ENCODE data around the gene TELO2. TPM values are rescaled to one million over a fixed set of nuclear protein-coding genes. Genes with fewer than 3 reads are reported as not detected.

TELO2 gene
- 110 TPM for total RNA-seq

- peak in 1 of 2 donors; percentile 81 for DNase-seq (ENCODE audit: low spot score in 2 of 2)
- H3K4me1 ChIP-seq: peaks cover 3 to 9% of the 10 kb centered on the region in 2 donors
- H3K27me3 ChIP-seq: no peaks in the 10 kb centered on the region
- H3K27ac ChIP-seq: peak within 1 kb of the TSS; percentile 76 to 93
- TF ChIP-seq, protein P1, sequence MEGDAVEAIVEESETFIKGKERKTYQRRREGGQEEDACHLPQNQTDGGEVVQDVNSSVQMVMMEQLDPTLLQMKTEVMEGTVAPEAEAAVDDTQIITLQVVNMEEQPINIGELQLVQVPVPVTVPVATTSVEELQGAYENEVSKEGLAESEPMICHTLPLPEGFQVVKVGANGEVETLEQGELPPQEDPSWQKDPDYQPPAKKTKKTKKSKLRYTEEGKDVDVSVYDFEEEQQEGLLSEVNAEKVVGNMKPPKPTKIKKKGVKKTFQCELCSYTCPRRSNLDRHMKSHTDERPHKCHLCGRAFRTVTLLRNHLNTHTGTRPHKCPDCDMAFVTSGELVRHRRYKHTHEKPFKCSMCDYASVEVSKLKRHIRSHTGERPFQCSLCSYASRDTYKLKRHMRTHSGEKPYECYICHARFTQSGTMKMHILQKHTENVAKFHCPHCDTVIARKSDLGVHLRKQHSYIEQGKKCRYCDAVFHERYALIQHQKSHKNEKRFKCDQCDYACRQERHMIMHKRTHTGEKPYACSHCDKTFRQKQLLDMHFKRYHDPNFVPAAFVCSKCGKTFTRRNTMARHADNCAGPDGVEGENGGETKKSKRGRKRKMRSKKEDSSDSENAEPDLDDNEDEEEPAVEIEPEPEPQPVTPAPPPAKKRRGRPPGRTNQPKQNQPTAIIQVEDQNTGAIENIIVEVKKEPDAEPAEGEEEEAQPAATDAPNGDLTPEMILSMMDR (IDR thresholded peaks at IDR 0.05): no peak
- intact Hi-C loops (cut with DNase I): loop anchor here (1.0 to 5.0 kb wide), 5 partner anchors 18 to 214 kb away; partner anchors contain the start of genes CLCN7, CRAMP1, IFT140 and MAPK8IP3
- no peaks in the 10 kb centered on the region for H3K9me3 ChIP-seq
- peak within 1 kb of the TSS; percentile 78 to 93 for H3K4me3 ChIP-seq
- peaks cover 27 to 29% of the 10 kb centered on the region in 2 donors for H3K36me3 ChIP-seq
Observed at GRCh38 chr16:1492923-1493745, at the start of gene TELO2. TELO2 (plus strand) TSS chr16:1493360; CDS start chr16:1494282, 922 bp downstream.

DNA sequence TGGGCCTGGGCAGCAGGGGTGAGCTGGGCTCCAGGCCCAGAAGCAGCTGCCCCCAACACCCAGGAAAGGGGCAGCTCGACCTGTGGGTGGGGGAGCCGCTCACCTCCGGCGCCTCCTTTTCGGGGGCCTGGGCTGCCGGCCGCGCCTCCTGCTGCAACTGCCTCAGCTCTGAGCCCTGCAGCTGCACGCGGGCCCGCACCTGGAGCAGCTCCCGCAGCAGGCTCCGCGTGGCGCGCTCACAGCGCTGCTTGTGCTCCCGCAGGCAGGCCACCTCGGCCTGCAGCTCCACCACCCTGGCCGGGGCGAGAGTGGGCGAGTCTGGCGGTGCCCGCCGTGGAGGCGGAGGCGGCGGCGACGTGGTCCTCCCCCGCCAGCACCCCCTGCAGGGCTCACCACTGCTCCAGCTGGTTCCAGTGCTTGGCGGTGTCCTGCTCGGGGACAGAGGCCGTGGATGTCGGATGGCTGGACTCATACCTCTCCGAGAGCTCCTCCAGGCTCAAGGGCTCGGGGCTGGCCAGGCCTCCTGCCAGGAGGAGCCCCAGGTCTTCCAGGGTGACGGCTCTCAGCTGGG is 49.7 kb upstream of the TELO2 start:
- intact Hi-C loops (cut with DNase I): no loop called here
- H3K4me1 ChIP-seq: no peaks in the 10 kb centered on the region
- H3K9me3 ChIP-seq: no peaks in the 10 kb centered on the region
- H3K4me3 ChIP-seq: no peak overlapping the region
- no peak for DNase-seq (ENCODE audit: low spot score in 2 of 2)
- no peaks in the 10 kb centered on the region for H3K27me3 ChIP-seq
- TF ChIP-seq, protein P1 (IDR thresholded peaks at IDR 0.05): no peak
- H3K27ac ChIP-seq: no peak overlapping the region
- peaks cover 23 to 30% of the 10 kb centered on the region in 2 donors for H3K36me3 ChIP-seq

GRCh38 chr16:1443980-1444729 is 49.0 kb upstream of the TELO2 start, which contains the start of gene CCDC154:
CCDC154 (minus strand) TSS chr16:1444556; CDS start chr16:1444322, 234 bp downstream.
- TF ChIP-seq, protein P1 (IDR thresholded peaks at IDR 0.05): no peak
- no peaks in the 10 kb centered on the region for H3K9me3 ChIP-seq

GRCh38 chr16:1444730-1445517 is 48.2 kb upstream of the TELO2 start:
- H3K27ac ChIP-seq: no peak overlapping the region
- TF ChIP-seq, protein P1 (IDR thresholded peaks at IDR 0.05): no peak

More at GRCh38 chr16:1443980-1444729, 49.0 kb upstream of the TELO2 start, which contains the start of gene CCDC154:
- peaks cover 24 to 36% of the 10 kb centered on the region in 2 donors for H3K36me3 ChIP-seq
- no peak within 1 kb of the TSS for H3K4me3 ChIP-seq
- no peaks in the 10 kb centered on the region for H3K4me1 ChIP-seq
- no peak within 1 kb of the TSS for H3K27ac ChIP-seq
- no peak for DNase-seq (ENCODE audit: low spot score in 2 of 2)
- intact Hi-C loops (cut with DNase I): no loop called here
- H3K27me3 ChIP-seq: no peaks in the 10 kb centered on the region

More at GRCh38 chr16:1444730-1445517, 48.2 kb upstream of the TELO2 start:
- H3K4me3 ChIP-seq: no peak overlapping the region
- H3K9me3 ChIP-seq: no peaks in the 10 kb centered on the region
- no peak for DNase-seq (ENCODE audit: low spot score in 2 of 2)
- H3K36me3 ChIP-seq: peaks cover 30 to 44% of the 10 kb centered on the region in 2 donors
- no peaks in the 10 kb centered on the region for H3K4me1 ChIP-seq
- H3K27me3 ChIP-seq: no peaks in the 10 kb centered on the region
- intact Hi-C loops (cut with DNase I): no loop called here
